Measurements from ENCODE around the gene OR4F15. TPM values are rescaled to one million over a fixed set of nuclear protein-coding genes. Genes with fewer than 3 reads are reported as not detected.

The OR4F15 gene
- polyA plus RNA-seq, 1 donor (not counting 4 experiments of a cell fraction or from before 2014, with no cell fraction given) = not detected

DNA sequence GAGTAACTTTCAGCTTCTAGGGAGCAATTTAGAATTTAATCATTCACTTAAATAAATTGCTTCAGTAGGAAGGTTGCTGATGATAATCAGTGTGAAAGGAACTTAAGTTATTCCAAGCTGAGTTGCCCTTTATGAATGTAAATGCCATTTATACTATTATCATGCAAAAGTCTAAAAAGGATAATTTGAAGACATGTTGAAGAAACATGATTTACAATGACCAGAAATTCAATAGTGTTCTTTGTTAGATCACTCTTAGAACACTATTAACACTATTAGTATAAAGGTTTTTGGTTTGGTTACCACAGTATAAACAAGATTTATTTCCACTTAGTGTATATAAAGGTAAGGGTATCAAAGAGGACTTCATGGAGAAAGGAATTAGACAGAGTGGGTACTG lies 7.1 kb upstream of the OR4F15 start:
- TF ChIP-seq, protein P1, sequence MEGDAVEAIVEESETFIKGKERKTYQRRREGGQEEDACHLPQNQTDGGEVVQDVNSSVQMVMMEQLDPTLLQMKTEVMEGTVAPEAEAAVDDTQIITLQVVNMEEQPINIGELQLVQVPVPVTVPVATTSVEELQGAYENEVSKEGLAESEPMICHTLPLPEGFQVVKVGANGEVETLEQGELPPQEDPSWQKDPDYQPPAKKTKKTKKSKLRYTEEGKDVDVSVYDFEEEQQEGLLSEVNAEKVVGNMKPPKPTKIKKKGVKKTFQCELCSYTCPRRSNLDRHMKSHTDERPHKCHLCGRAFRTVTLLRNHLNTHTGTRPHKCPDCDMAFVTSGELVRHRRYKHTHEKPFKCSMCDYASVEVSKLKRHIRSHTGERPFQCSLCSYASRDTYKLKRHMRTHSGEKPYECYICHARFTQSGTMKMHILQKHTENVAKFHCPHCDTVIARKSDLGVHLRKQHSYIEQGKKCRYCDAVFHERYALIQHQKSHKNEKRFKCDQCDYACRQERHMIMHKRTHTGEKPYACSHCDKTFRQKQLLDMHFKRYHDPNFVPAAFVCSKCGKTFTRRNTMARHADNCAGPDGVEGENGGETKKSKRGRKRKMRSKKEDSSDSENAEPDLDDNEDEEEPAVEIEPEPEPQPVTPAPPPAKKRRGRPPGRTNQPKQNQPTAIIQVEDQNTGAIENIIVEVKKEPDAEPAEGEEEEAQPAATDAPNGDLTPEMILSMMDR (optimal IDR thresholded peaks at IDR 0.05 in 1 of 3, IDR thresholded peaks at IDR 0.05 in 1 of 3, conservative IDR thresholded peaks at IDR 0.05 in 1 of 3; ENCODE audit: extremely low read depth in 1 of 3, insufficient read depth in 2 of 3, low read length in 3 of 3) = no peak
- TF ChIP-seq EZH2 (IDR thresholded peaks at IDR 0.05; ENCODE audit: low read length) = no peak
- no peaks in the 10 kb centered on the region for H4K20me1 ChIP-seq (ENCODE audit: control insufficient read depth, extremely low read depth, insufficient read depth, low read length)
- no peak for FAIRE-seq
- no peak for DNase-seq (ENCODE audit: low read depth, low spot score)
- no peaks in the 10 kb centered on the region for H3K4me1 ChIP-seq (ENCODE audit: control insufficient read depth, extremely low read depth, insufficient read depth, low read length)
- H3K9ac ChIP-seq (ENCODE audit: control insufficient read depth, extremely low read depth, insufficient read depth, low read length) = no peak overlapping the region
- dilution Hi-C loops (cut with MboI; ENCODE audit: extremely low pct_ligation_motif_present, low sequenced_read_pairs) = no loop called here
- no peak overlapping the region for H3K27ac ChIP-seq (ENCODE audit: control insufficient read depth, insufficient read depth, low read length)
- no peaks in the 10 kb centered on the region for H3K9me1 ChIP-seq (ENCODE audit: control insufficient read depth, extremely low read depth, insufficient read depth, low read length)
- H3K4me2 ChIP-seq (ENCODE audit: control insufficient read depth, extremely low read depth, insufficient read depth, low read depth, low read length) = no peak overlapping the region
- H3K9me3 ChIP-seq (ENCODE audit: control insufficient read depth, low read depth, low read length) = no peaks in the 10 kb centered on the region
- no peaks in the 10 kb centered on the region for H3K36me3 ChIP-seq (ENCODE audit: control insufficient read depth in 2 of 2, extremely low read depth in 1 of 2, insufficient read depth in 2 of 2, low read length in 2 of 2)
- H3K79me2 ChIP-seq (ENCODE audit: control insufficient read depth, insufficient read depth, low read length) = no peaks in the 10 kb centered on the region
- H3K4me3 ChIP-seq (ENCODE audit: control insufficient read depth in 2 of 3, extremely low read depth in 1 of 3, insufficient read depth in 2 of 3, low read depth in 1 of 3, low read length in 3 of 3) = no peak overlapping the region
- no peak overlapping the region for H2AFZ ChIP-seq (ENCODE audit: control insufficient read depth, low read length)
- H3K27me3 ChIP-seq (ENCODE audit: control insufficient read depth, extremely low read depth, insufficient read depth, low read length) = no peaks in the 10 kb centered on the region

DNA sequence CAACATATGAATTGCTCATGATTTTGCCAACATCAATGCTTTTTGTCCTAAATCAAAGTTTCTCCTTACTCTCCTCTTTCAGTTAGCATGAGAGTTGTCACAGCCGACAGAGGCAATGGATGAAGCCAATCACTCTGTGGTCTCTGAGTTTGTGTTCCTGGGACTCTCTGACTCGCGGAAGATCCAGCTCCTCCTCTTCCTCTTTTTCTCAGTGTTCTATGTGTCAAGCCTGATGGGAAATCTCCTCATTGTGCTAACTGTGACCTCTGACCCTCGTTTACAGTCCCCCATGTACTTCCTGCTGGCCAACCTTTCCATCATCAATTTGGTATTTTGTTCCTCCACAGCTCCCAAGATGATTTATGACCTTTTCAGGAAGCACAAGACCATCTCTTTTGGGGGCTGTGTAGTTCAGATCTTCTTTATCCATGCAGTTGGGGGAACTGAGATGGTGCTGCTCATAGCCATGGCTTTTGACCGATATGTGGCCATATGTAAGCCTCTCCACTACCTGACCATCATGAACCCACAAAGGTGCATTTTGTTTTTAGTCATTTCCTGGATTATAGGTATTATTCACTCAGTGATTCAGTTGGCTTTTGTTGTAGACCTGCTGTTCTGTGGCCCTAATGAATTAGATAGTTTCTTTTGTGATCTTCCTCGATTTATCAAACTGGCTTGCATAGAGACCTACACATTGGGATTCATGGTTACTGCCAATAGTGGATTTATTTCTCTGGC lies 6.2 kb upstream of the OR4F15 start:
- no peaks in the 10 kb centered on the region for H3K36me3 ChIP-seq (ENCODE audit: control insufficient read depth in 2 of 2, extremely low read depth in 1 of 2, insufficient read depth in 2 of 2, low read length in 2 of 2)
- no peak overlapping the region for H3K4me3 ChIP-seq (ENCODE audit: control insufficient read depth in 2 of 3, extremely low read depth in 1 of 3, insufficient read depth in 2 of 3, low read depth in 1 of 3, low read length in 3 of 3)
- H3K9me1 ChIP-seq (ENCODE audit: control insufficient read depth, extremely low read depth, insufficient read depth, low read length) = no peaks in the 10 kb centered on the region
- dilution Hi-C loops (cut with MboI; ENCODE audit: extremely low pct_ligation_motif_present, low sequenced_read_pairs) = no loop called here
- DNase-seq (ENCODE audit: low read depth, low spot score) = no peak
- no peaks in the 10 kb centered on the region for H3K9me3 ChIP-seq (ENCODE audit: control insufficient read depth, low read depth, low read length)
- no peak overlapping the region for H2AFZ ChIP-seq (ENCODE audit: control insufficient read depth, low read length)
- no peak overlapping the region for H3K4me2 ChIP-seq (ENCODE audit: control insufficient read depth, extremely low read depth, insufficient read depth, low read depth, low read length)
- no peaks in the 10 kb centered on the region for H4K20me1 ChIP-seq (ENCODE audit: control insufficient read depth, extremely low read depth, insufficient read depth, low read length)
- H3K27me3 ChIP-seq (ENCODE audit: control insufficient read depth, extremely low read depth, insufficient read depth, low read length) = no peaks in the 10 kb centered on the region
- no peak overlapping the region for H3K27ac ChIP-seq (ENCODE audit: control insufficient read depth, insufficient read depth, low read length)
- no peak for TF ChIP-seq EZH2 (IDR thresholded peaks at IDR 0.05; ENCODE audit: low read length)
- TF ChIP-seq, protein P1 (optimal IDR thresholded peaks at IDR 0.05 in 1 of 3, IDR thresholded peaks at IDR 0.05 in 1 of 3, conservative IDR thresholded peaks at IDR 0.05 in 1 of 3; ENCODE audit: extremely low read depth in 1 of 3, insufficient read depth in 2 of 3, low read length in 3 of 3) = no peak
- no peaks in the 10 kb centered on the region for H3K79me2 ChIP-seq (ENCODE audit: control insufficient read depth, insufficient read depth, low read length)
- no peaks in the 10 kb centered on the region for H3K4me1 ChIP-seq (ENCODE audit: control insufficient read depth, extremely low read depth, insufficient read depth, low read length)
- no peak overlapping the region for H3K9ac ChIP-seq (ENCODE audit: control insufficient read depth, extremely low read depth, insufficient read depth, low read length)
- no peak for FAIRE-seq

Measured in keratinocyte (primary cell).